CD4-positive, CD25-positive, alpha-beta regulatory T cell (primary cell): ENCODE data around the gene PPCDC. TPM values are rescaled to one million over a fixed set of nuclear protein-coding genes. Genes with fewer than 3 reads are reported as not detected.

ENCODE experiments used
- ATAC-seq, 2 donors: fragments of 150-1000 bp; cut with Tn5 transposase; one replicate each; pipeline ENCODE4 v1.10.0; 2021; ENCODE audit warnings: low read depth in 2 of 2, moderate number of reproducible peaks in 2 of 2, moderate library complexity in 1 of 2
- DNase-seq, 3 donors: peaks; one replicate each; pipeline versions ENCODE4 v3.0.0 to v3.0.0-alpha.2; 2012 to 2022; ENCODE audit warnings: mixed read lengths in 1 of 3
- H3K27ac ChIP-seq: one replicate; pipeline ENCODE4 v1.7.0; 2013; ENCODE audit warnings: mild to moderate bottlenecking, low read length; ENCODE audit not compliant: insufficient read depth, poor library complexity, severe bottlenecking
- H3K27me3 ChIP-seq: one replicate; pipeline ENCODE4 v1.7.0; 2013; ENCODE audit warnings: low read length; ENCODE audit not compliant: control insufficient read depth, insufficient read depth
- H3K36me3 ChIP-seq: one replicate; pipeline ENCODE4 v1.7.0; 2013; ENCODE audit warnings: mild to moderate bottlenecking, low read length, moderate library complexity; ENCODE audit not compliant: control insufficient read depth, insufficient read depth
- H3K4me1 ChIP-seq: 2 replicates; pipeline ENCODE4 v1.7.0; 2013; ENCODE audit warnings: mild to moderate bottlenecking, low read length; ENCODE audit not compliant: insufficient read depth, control insufficient read depth, poor library complexity, severe bottlenecking
- H3K4me3 ChIP-seq: one replicate; pipeline ENCODE4 v1.7.0; 2013; ENCODE audit warnings: low read depth, mild to moderate bottlenecking, low read length, moderate library complexity
- H3K9me3 ChIP-seq, 2 experiments: 1 replicate in 1 of 2; 2 replicates in 1 of 2; pipeline ENCODE4 v1.7.0; 2013; ENCODE audit warnings: low read length in 2 of 2, mild to moderate bottlenecking in 1 of 2, moderate library complexity in 1 of 2; ENCODE audit not compliant: control insufficient read depth in 2 of 2
- H3K27ac Mint-ChIP-seq, 3 donors: one replicate each; pipeline ENCODE4 v1.8.0; 2020 to 2022; ENCODE audit warnings: mild to moderate bottlenecking in 3 of 3, mixed read lengths in 3 of 3, moderate library complexity in 2 of 3
- H3K27me3 Mint-ChIP-seq: one replicate; pipeline ENCODE4 v1.8.0; 2022; ENCODE audit warnings: mild to moderate bottlenecking, mixed read lengths
- H3K36me3 Mint-ChIP-seq: one replicate; pipeline ENCODE4 v1.8.0; 2020; ENCODE audit warnings: mixed read lengths
- H3K4me1 Mint-ChIP-seq, 4 donors: one replicate each; pipeline ENCODE4 v1.8.0; 2020 to 2022; ENCODE audit warnings: mixed read lengths in 4 of 4, mild to moderate bottlenecking in 1 of 4
- H3K4me3 Mint-ChIP-seq, 4 donors: one replicate each; pipeline ENCODE4 v1.8.0; 2020 to 2022; ENCODE audit warnings: mild to moderate bottlenecking in 4 of 4, mixed read lengths in 4 of 4, moderate library complexity in 3 of 4
- H3K9me3 Mint-ChIP-seq, 7 donors: one replicate each; pipeline ENCODE4 v1.8.0; 2020 to 2022; ENCODE audit warnings: mixed read lengths in 7 of 7, mild to moderate bottlenecking in 3 of 7, moderate library complexity in 2 of 7
- polyA plus RNA-seq, 4 donors: library from polyadenylated mRNA; unstranded; fragments of 300-500 nt; fragmentation: Illumina TruSeq; gene quantifications; one replicate each; pipeline ENCODE4 v1.2.3, GENCODE V29; 2021
- total RNA-seq: library from RNA; stranded (reverse); gene quantifications from one replicate; pipeline ENCODE4 v1.2.3, GENCODE V29; 2022

PPCDC gene
- total and polyA plus RNA-seq, 5 donors from 2014 or later, result 11.0 to 15.5 (median 12.5) TPM

- Mint-ChIP-seq H3K27ac (peak overlapping the region in 1 of 3 donors; percentile 76), H3K4me1 (peaks cover 5 to 40% (median 21%) of the 10 kb centered on the region in 4 donors), H3K4me3 (no peak overlapping the region), H3K27me3 (no peaks in the 10 kb centered on the region), H3K36me3 (peaks cover 12% of the 10 kb centered on the region), H3K9me3 (peaks cover 0 to 1% (median 0%) of the 10 kb centered on the region in 7 donors)
- H3K27me3 ChIP-seq, result no peaks in the 10 kb centered on the region
- H3K4me1 ChIP-seq, result peaks cover 28% of the 10 kb centered on the region
- H3K9me3 ChIP-seq, result no peaks in the 10 kb centered on the region
- no peak overlapping the region for H3K27ac ChIP-seq
- no peak overlapping the region for H3K4me3 ChIP-seq
- DNase-seq (no peak), ATAC-seq (no peak)
- peaks cover 9% of the 10 kb centered on the region for H3K36me3 ChIP-seq
Observed at GRCh38 chr15:75048394-75048793, 25.0 kb downstream of the PPCDC start.

GRCh38 chr15:75049392-75049791 is 26.0 kb downstream of the PPCDC start:
- Mint-ChIP-seq H3K4me1 (peaks cover 5 to 39% (median 20%) of the 10 kb centered on the region in 4 donors), H3K36me3 (peaks cover 12% of the 10 kb centered on the region), H3K4me3 (no peak overlapping the region), H3K27ac (no peak overlapping the region), H3K9me3 (peaks cover 0 to 1% (median 0%) of the 10 kb centered on the region in 7 donors), H3K27me3 (no peaks in the 10 kb centered on the region)
- H3K36me3 ChIP-seq, result peaks cover 9% of the 10 kb centered on the region
- ATAC-seq (no peak), DNase-seq (no peak)
- peaks cover 25% of the 10 kb centered on the region for H3K4me1 ChIP-seq
- H3K27me3 ChIP-seq, result no peaks in the 10 kb centered on the region
- H3K27ac ChIP-seq, result no peak overlapping the region
- no peaks in the 10 kb centered on the region for H3K9me3 ChIP-seq
- no peak overlapping the region for H3K4me3 ChIP-seq

- H3K4me1 ChIP-seq, result peaks cover 19% of the 10 kb centered on the region
- Mint-ChIP-seq H3K36me3 (peaks cover 12% of the 10 kb centered on the region), H3K9me3 (peaks cover 0 to 1% (median 0%) of the 10 kb centered on the region in 7 donors), H3K27ac (no peak overlapping the region), H3K4me1 (peaks cover 3 to 33% (median 12%) of the 10 kb centered on the region in 4 donors), H3K4me3 (no peak overlapping the region), H3K27me3 (no peaks in the 10 kb centered on the region)
- H3K27ac ChIP-seq, result no peak overlapping the region
- H3K36me3 ChIP-seq, result peaks cover 9% of the 10 kb centered on the region
- H3K4me3 ChIP-seq, result no peak overlapping the region
- no peaks in the 10 kb centered on the region for H3K9me3 ChIP-seq
- ATAC-seq (no peak), DNase-seq (no peak)
- no peaks in the 10 kb centered on the region for H3K27me3 ChIP-seq
Observed at GRCh38 chr15:75050283-75050682, 26.9 kb downstream of the PPCDC start.

- no peak overlapping the region for H3K4me3 ChIP-seq
- Mint-ChIP-seq H3K27ac (peak overlapping the region in 1 of 3 donors; percentile 56), H3K9me3 (peaks cover 0 to 2% (median 0%) of the 10 kb centered on the region in 7 donors), H3K27me3 (no peaks in the 10 kb centered on the region), H3K36me3 (peaks cover 15% of the 10 kb centered on the region), H3K4me3 (no peak overlapping the region), H3K4me1 (peaks cover 0 to 29% (median 8%) of the 10 kb centered on the region in 4 donors)
- H3K36me3 ChIP-seq, result peaks cover 9% of the 10 kb centered on the region
- no peak for ATAC-seq
- no peak for DNase-seq
- no peak overlapping the region for H3K27ac ChIP-seq
- H3K9me3 ChIP-seq, result no peaks in the 10 kb centered on the region
- H3K4me1 ChIP-seq, result peaks cover 14% of the 10 kb centered on the region
- no peaks in the 10 kb centered on the region for H3K27me3 ChIP-seq
Observed at GRCh38 chr15:75051191-75051608, 27.8 kb downstream of the PPCDC start.

GRCh38 chr15:75051711-75052110 is 28.3 kb downstream of the PPCDC start:
- Mint-ChIP-seq H3K9me3 (peaks cover 0 to 2% (median 0%) of the 10 kb centered on the region in 7 donors), H3K27me3 (no peaks in the 10 kb centered on the region), H3K4me3 (no peak overlapping the region), H3K36me3 (peaks cover 13% of the 10 kb centered on the region), H3K27ac (peak overlapping the region in 1 of 3 donors; percentile 31), H3K4me1 (peaks cover 0 to 24% (median 5%) of the 10 kb centered on the region in 4 donors)
- no peaks in the 10 kb centered on the region for H3K27me3 ChIP-seq
- DNase-seq, result no peak
- H3K4me1 ChIP-seq, result peaks cover 9% of the 10 kb centered on the region
- H3K36me3 ChIP-seq, result peaks cover 9% of the 10 kb centered on the region
- H3K9me3 ChIP-seq, result no peaks in the 10 kb centered on the region
- no peak for ATAC-seq
- no peak overlapping the region for H3K4me3 ChIP-seq
- H3K27ac ChIP-seq, result no peak overlapping the region

GRCh38 chr15:75052972-75053747 is 29.8 kb downstream of the PPCDC start:
- H3K27me3 Mint-ChIP-seq, result no peaks in the 10 kb centered on the region
- peaks cover 0 to 2% (median 0%) of the 10 kb centered on the region in 7 donors for H3K9me3 Mint-ChIP-seq
- no peak for DNase-seq
- no peaks in the 10 kb centered on the region for H3K27me3 ChIP-seq
- no peak for ATAC-seq
- peaks cover 7% of the 10 kb centered on the region for H3K36me3 ChIP-seq
- no peak overlapping the region for H3K4me3 Mint-ChIP-seq
- no peaks in the 10 kb centered on the region for H3K9me3 ChIP-seq
- H3K4me3 ChIP-seq, result no peak overlapping the region
- H3K27ac ChIP-seq, result no peak overlapping the region
- peaks cover 13% of the 10 kb centered on the region for H3K36me3 Mint-ChIP-seq
- H3K27ac Mint-ChIP-seq, result no peak overlapping the region
- peaks cover 0 to 10% (median 0%) of the 10 kb centered on the region in 4 donors for H3K4me1 Mint-ChIP-seq
- no peaks in the 10 kb centered on the region for H3K4me1 ChIP-seq

- no peak for DNase-seq
- H3K9me3 Mint-ChIP-seq, result peaks cover 0 to 2% (median 0%) of the 10 kb centered on the region in 7 donors
- H3K9me3 ChIP-seq, result no peaks in the 10 kb centered on the region
- H3K4me1 Mint-ChIP-seq, result peaks cover 0 to 10% (median 0%) of the 10 kb centered on the region in 4 donors
- H3K36me3 Mint-ChIP-seq, result peaks cover 8% of the 10 kb centered on the region
- no peaks in the 10 kb centered on the region for H3K27me3 ChIP-seq
- H3K36me3 ChIP-seq, result peaks cover 3% of the 10 kb centered on the region
- no peak overlapping the region for H3K27ac ChIP-seq
- H3K27me3 Mint-ChIP-seq, result no peaks in the 10 kb centered on the region
- ATAC-seq, result no peak
- H3K4me1 ChIP-seq, result no peaks in the 10 kb centered on the region
- H3K27ac Mint-ChIP-seq, result no peak overlapping the region
- no peak overlapping the region for H3K4me3 Mint-ChIP-seq
- H3K4me3 ChIP-seq, result no peak overlapping the region
Observed at GRCh38 chr15:75053748-75054125, 30.3 kb downstream of the PPCDC start.
